ENCODE measurements around the gene CCAR1. TPM values are rescaled to one million over a fixed set of nuclear protein-coding genes. Genes with fewer than 3 reads are reported as not detected.
"Not testable (repeated sequence)": the region's sequence is repeated elsewhere in the genome, so short reads cannot be mapped to it uniquely, and the experiment has no call there.

The CCAR1 gene
- 100 to 1,000 TPM; 127 to 133 TPM for total RNA-seq

DNA sequence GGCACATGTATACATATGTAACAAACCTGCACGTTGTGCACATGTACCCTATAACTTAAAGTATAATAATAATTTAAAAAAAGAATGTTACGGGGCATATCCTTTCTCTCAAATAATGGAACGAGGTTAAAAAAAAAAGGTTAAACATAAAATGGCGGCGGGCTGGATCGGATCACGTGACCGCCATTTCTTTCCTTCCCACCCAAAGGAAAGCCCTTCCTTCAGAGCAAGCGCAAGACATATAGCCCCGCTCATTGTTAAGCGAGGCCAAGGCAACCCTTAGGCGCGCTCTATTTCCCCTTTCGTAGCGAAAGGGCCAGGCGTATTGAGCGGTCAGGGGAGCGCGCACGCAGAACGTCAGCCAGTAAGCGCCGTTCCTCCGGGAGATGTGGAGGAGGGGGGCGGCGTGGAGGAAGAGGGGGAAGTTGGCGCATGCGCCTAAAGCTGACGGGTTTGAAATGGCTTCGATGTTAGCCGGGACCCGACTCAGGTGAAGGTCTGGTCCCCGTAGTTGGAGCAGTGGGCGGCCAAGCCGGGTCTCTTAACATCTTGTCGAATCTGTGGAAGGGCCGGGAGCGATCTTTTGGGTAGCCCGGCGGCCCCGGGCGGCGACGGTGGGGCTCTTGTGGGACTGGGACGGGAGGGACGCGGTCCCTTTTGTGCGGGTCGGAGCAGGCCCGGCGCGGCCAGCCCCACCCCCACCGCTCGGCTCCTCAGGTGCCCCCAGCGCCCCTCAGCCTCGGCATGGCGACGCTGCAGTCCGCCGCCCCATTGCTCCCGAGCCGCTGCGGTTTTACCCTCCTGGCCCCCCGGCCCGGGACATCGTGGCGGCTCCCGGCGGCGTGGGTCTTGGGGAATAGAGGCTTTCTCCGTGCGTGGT lies at the start of gene CCAR1:
TSS of gene CCAR1 (plus strand) at position 447 of the 880 bp plus-strand sequence. CDS start 1,266 bp downstream, outside the sequence.
- ChIA-PET POLR2A (interaction anchor here (0.6 to 1.1 kb wide), 2 partner anchors 124 to 235 kb away, joined by 3 read pairs; partner anchors contain the start of gene DDX21), CTCF (no interaction called here)

GRCh38 chr10:68684413-68684812 lies 36.6 kb upstream of the CCAR1 start:
- CTCF ChIA-PET: no interaction called here

GRCh38 chr10:68696018-68696417 lies 25.0 kb upstream of the CCAR1 start:
- ChIA-PET CTCF (no interaction called here), POLR2A (no interaction called here)

More at GRCh38 chr10:68684413-68684812, 36.6 kb upstream of the CCAR1 start:
- POLR2A ChIA-PET: no interaction called here

DNA sequence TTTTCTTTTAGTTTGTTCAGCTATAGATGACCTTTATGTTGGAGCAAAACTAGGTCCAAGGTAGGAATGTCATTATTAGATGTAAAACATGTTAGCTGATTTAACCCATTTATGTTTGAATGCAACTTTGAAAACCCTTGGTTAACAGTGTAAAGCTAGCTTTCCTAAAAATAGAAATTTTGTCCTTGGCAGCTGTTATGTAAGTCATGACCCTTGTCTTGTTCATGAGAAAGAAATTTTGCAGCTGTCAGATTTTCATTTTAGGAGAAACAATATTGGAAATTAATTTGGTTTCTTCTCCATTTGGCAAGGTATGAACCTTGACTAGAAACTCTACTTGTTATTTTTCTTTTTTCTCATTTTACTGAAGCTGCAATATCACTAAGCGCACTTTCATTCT lies 23.9 kb upstream of the CCAR1 start:
- CTCF ChIA-PET: no interaction called here
- POLR2A ChIA-PET: no interaction called here

DNA sequence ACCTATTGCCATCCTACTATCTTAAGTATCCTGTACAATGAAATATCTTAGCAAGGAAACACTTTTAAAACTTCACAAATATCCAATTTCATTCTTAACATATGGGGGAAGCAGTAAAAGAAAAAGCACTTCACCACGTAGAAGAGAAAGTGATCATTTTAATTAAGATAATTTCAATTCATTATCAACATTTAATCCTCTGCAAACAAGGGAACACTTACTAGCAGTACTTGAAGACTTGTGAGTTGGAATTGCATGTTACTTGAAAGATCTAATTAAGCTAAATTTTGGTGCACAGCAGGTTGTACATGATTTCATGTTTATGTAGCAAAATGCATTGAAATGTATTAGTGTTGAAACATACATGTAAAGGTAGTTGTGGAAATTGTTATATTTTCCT lies 20.8 kb upstream of the CCAR1 start:
- CTCF ChIA-PET: no interaction called here
- POLR2A ChIA-PET: no interaction called here

GRCh38 chr10:68705548-68705947 lies 15.5 kb upstream of the CCAR1 start:
- ChIA-PET POLR2A (no interaction called here), CTCF (no interaction called here)

DNA sequence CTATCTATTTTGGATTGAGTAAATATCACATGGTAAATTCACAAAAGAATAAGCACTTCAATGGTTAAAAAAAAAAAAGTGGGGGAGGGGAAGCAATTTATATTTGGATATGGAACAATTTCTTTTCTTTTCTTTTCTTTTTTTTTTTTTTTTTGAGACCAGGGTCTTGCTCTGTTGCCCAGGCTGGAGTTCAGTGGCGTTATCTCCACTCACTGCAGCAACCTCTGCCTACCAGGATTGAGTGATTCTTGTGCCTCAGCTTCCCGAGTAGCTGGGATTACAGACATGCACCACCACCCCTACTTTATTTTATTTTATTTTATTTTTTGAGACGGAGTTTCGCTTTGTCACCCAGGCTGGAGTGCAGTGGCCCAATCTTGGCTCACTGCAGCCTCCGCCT lies 12.1 kb upstream of the CCAR1 start:
- POLR2A ChIA-PET, CTCF ChIA-PET: not testable (repeated sequence)

DNA sequence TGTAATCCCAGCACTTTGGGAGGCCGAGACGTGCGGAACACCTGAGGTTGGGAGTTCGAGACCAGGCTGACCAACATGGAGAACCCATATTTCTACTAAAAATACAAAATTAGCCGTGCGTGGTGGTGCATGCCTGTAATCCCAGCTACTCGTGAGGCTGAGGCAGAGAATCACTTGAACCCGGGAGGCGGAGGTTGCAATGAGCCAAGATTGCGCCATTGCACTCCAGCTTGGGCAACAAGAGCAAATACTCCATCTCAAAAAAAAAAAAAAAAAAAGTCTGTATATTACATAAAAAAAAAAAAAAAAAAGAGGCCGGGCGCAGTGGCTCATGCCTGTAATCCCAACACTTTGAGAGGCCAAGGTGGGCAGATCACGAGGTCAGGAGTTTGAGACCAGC lies 8.0 kb upstream of the CCAR1 start:
- POLR2A ChIA-PET, CTCF ChIA-PET: not testable (repeated sequence)

GRCh38 chr10:68717435-68717834 lies 3.6 kb upstream of the CCAR1 start:
- CTCF ChIA-PET: no interaction called here

DNA sequence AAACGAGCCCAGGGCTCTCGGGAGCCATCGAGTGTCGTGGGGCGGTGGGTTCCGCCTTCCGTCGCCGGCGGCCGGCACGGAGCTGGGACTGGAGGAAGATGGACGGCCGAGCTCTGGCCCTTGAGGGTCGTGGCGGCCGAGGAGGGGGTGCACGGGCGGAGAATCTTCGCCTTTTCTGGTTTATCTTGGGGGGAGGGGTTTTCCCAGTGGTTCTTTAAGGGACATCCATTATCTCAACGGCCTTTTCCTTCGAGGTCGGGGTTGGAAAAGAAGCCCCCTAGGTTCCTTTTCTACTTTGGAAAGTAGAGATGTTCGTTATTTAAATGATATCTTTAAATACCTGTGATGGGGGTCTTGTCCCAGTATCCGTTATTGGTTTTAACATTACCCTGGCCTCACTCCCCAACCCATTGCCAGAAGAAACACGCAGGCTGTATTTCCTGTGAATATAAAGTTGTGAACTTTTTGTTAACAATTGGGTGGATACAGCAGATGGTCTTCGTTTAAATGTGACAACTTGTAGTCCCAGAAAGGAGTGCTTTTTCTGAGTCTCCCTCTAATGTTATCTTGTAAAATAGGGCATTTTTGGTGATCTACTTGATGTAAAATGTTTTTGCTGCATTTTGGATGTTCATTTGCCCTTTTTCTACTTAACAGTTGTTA lies 765 bp downstream of the CCAR1 start:
- ChIA-PET POLR2A (interaction anchor here (0.6 to 1.1 kb wide), 2 partner anchors 125 to 234 kb away, joined by 3 read pairs; partner anchors contain the start of gene DDX21), CTCF (no interaction called here)

More at GRCh38 chr10:68717435-68717834, 3.6 kb upstream of the CCAR1 start:
- POLR2A ChIA-PET: no interaction called here

- CTCF ChIA-PET: no interaction called here
- POLR2A ChIA-PET: no interaction called here
Measured at GRCh38 chr10:68725016-68725415, 4.0 kb downstream of the CCAR1 start.

- ChIA-PET CTCF (no interaction called here), POLR2A (no interaction called here)
Measured at GRCh38 chr10:68727146-68727545, 6.1 kb downstream of the CCAR1 start.

- ChIA-PET CTCF (no interaction called here), POLR2A (no interaction called here)
Measured at GRCh38 chr10:68732651-68733050, 11.6 kb downstream of the CCAR1 start.

DNA sequence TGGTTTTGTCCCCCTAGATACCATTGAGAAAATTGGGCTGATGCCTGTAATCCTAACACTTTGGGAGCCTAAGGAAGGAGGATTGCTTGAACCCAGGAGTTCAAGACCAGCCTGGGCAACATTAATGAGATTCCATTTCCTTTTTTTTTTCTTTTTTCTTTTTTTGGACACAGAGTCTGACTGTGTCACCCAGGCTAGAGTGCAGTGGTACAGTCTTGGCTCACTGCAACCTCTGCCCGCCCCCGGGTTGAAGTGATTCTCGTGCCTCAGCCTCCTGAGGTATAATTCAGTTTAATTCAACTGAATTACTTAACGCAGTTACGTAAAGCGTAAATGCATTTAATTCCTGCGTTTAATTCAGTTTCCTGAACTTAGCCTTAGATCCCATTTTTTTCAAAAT lies 13.3 kb downstream of the CCAR1 start:
- CTCF ChIA-PET: no interaction called here
- POLR2A ChIA-PET: interaction anchor here (0.7 kb wide), 1 partner anchor 427 kb away, joined by 3 read pairs; no protein-coding TSS in a partner anchor

GRCh38 chr10:68735119-68735518 lies 14.1 kb downstream of the CCAR1 start:
- POLR2A ChIA-PET: interaction anchor here (0.7 kb wide), 1 partner anchor 426 kb away, joined by 3 read pairs; no protein-coding TSS in a partner anchor
- CTCF ChIA-PET: interaction anchor here (0.5 kb wide), 1 partner anchor 383 kb away, joined by 3 read pairs; no protein-coding TSS in a partner anchor

GRCh38 chr10:68735739-68736138 lies 14.7 kb downstream of the CCAR1 start:
- POLR2A ChIA-PET, CTCF ChIA-PET: not testable (repeated sequence)

- CTCF ChIA-PET: not testable (repeated sequence)
- POLR2A ChIA-PET: interaction anchor here (0.7 kb wide), 1 partner anchor 249 kb away, joined by 3 read pairs; no protein-coding TSS in a partner anchor
Measured at GRCh38 chr10:68740676-68741075, 19.6 kb downstream of the CCAR1 start.

GRCh38 chr10:68742397-68742796 lies 21.4 kb downstream of the CCAR1 start:
- ChIA-PET POLR2A (no interaction called here), CTCF (interaction anchor here (0.6 to 0.7 kb wide), 2 partner anchors 72 to 1622 kb away, joined by 3 read pairs; no protein-coding TSS in a partner anchor)

- ChIA-PET POLR2A (interaction anchor here (0.6 kb wide), 1 partner anchor 397 kb away, joined by 6 read pairs; no protein-coding TSS in a partner anchor), CTCF (no interaction called here)
Measured at GRCh38 chr10:68752711-68753350, 31.8 kb downstream of the CCAR1 start.

DNA sequence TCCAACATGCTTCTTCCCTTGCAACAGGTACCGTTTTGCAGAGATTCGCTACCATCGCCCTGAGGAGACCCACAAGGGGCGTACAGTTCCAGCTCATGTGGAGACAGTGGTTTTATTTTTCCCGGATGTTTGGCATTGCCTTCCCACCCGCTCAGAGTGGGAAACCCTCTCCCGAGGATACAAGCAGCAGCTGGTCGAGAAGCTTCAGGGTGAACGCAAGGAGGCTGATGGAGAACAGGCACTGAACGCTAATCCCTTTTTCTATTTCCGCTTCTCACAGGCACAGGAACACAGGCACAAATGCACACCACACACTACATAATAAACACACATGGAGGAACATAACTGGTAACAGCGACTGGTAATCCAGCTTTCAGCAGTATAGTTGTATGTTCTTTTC lies 35.2 kb downstream of the CCAR1 start:
- ChIA-PET CTCF (no interaction called here), POLR2A (no interaction called here)
